ENCODE measurements around the gene HSPG2.
"Not testable (repeated sequence)": the region's sequence is repeated elsewhere in the genome, so short reads cannot be mapped to it uniquely, and the experiment has no call there.

The HSPG2 gene

GRCh38 chr1:21937034-21937371, at the start of gene HSPG2:
TSS of gene HSPG2 (minus strand) at chr1:21937310. CDS start at chr1:21937217, 93 bp downstream.
- no peak for DNase-seq

GRCh38 chr1:21986386-21986785, 49.3 kb upstream of the HSPG2 start:
- not testable (repeated sequence) for DNase-seq

- not testable (repeated sequence) for DNase-seq
These were observed 48.8 kb upstream of the HSPG2 start for GRCh38 chr1:21985893-21986292.

- DNase-seq: not testable (repeated sequence)
These were observed 46.4 kb upstream of the HSPG2 start for GRCh38 chr1:21983539-21983938.

GRCh38 chr1:21982122-21982521, 45.0 kb upstream of the HSPG2 start:
- not testable (repeated sequence) for DNase-seq

GRCh38 chr1:21981253-21981652, 44.1 kb upstream of the HSPG2 start:
- not testable (repeated sequence) for DNase-seq

- DNase-seq: not testable (repeated sequence)
These were observed 43.6 kb upstream of the HSPG2 start for GRCh38 chr1:21980515-21981220.

- DNase-seq: not testable (repeated sequence)
These were observed 41.1 kb upstream of the HSPG2 start for GRCh38 chr1:21978209-21978608.

GRCh38 chr1:21976703-21977239, 39.7 kb upstream of the HSPG2 start, which contains the start of gene CELA3B:
TSS of gene CELA3B (plus strand) at chr1:21977022. CDS start at chr1:21977040, 18 bp downstream.
- DNase-seq: not testable (repeated sequence)

GRCh38 chr1:21975296-21975695, 38.2 kb upstream of the HSPG2 start:
- not testable (repeated sequence) for DNase-seq

- DNase-seq: not testable (repeated sequence)
These were observed 37.6 kb upstream of the HSPG2 start for GRCh38 chr1:21974699-21975098.

- not testable (repeated sequence) for DNase-seq
These were observed 36.8 kb upstream of the HSPG2 start for GRCh38 chr1:21973948-21974347.

- DNase-seq: not testable (repeated sequence)
These were observed 35.9 kb upstream of the HSPG2 start for GRCh38 chr1:21972973-21973441.

GRCh38 chr1:21970523-21970922, 33.4 kb upstream of the HSPG2 start:
- DNase-seq: not testable (repeated sequence)

GRCh38 chr1:21969066-21969465, 32.0 kb upstream of the HSPG2 start:
- DNase-seq: not testable (repeated sequence)

GRCh38 chr1:21967216-21967615, 30.1 kb upstream of the HSPG2 start:
- not testable (repeated sequence) for DNase-seq

- no peak for DNase-seq
These were observed 29.3 kb upstream of the HSPG2 start for GRCh38 chr1:21966247-21967000.

- DNase-seq: peak; percentile 83
These were observed 26.5 kb upstream of the HSPG2 start for GRCh38 chr1:21963477-21964217.

- no peak for DNase-seq
These were observed 24.7 kb upstream of the HSPG2 start for GRCh38 chr1:21961799-21962198.

GRCh38 chr1:21961337-21961736, 24.2 kb upstream of the HSPG2 start:
- DNase-seq: no peak

GRCh38 chr1:21956720-21957552, 19.8 kb upstream of the HSPG2 start:
- peak; percentile 36 for DNase-seq
